Cardiac muscle cell (in vitro differentiated cells and primary cell): Measurements from ENCODE around the gene ELAVL1. TPM values are rescaled to one million over a fixed set of nuclear protein-coding genes. Genes with fewer than 3 reads are reported as not detected.

Source experiments
- DNase-seq, 2 donors: peaks; one replicate each; pipeline versions ENCODE4 v3.0.0 to v3.0.0-alpha.2; 2010 to 2017; ENCODE audit warnings: low read depth in 1 of 2, low spot score in 1 of 2
- H3K27ac ChIP-seq: fragments of 200-600 bp; sonication (generic); 2 replicates; pipeline ENCODE4 v1.5.1; 2016
- H3K27me3 ChIP-seq: fragments of 200-600 bp; sonication (generic); 2 replicates; pipeline ENCODE4 v1.6.0; 2016; ENCODE audit warnings: control low read depth
- H3K36me3 ChIP-seq: fragments of 200-600 bp; sonication (generic); 2 replicates; pipeline ENCODE4 v1.5.1; 2016; ENCODE audit warnings: control low read depth
- H3K4me1 ChIP-seq: fragments of 200-600 bp; sonication (generic); 2 replicates; pipeline ENCODE4 v1.8.1; 2017; ENCODE audit warnings: low read depth, mild to moderate bottlenecking, mixed run types
- H3K4me3 ChIP-seq: fragments of 200-600 bp; sonication (generic); 2 replicates; pipeline ENCODE4 v1.5.1; 2016; ENCODE audit warnings: mild to moderate bottlenecking
- H3K9me3 ChIP-seq: fragments of 200-600 bp; sonication (generic); 2 replicates; pipeline ENCODE4 v1.5.1; 2017; ENCODE audit warnings: low read depth, mild to moderate bottlenecking, control low read depth
- CTCF ChIP-seq: IDR thresholded peaks from 2 replicates; pipeline ENCODE4 v1.5.1; 2012; ENCODE audit warnings: low read depth, mild to moderate bottlenecking, low read length
- polyA plus RNA-seq: library from polyadenylated mRNA; unstranded; fragments of >200 nt; fragmentation: Nextera tagmentation; extraction: Ambion mirVana; gene quantifications from 2 replicates; pipeline ENCODE4 v1.2.1, GENCODE V29; 2016
- total RNA-seq: library from RNA; depleted of rRNA; stranded (reverse); fragments of >200 nt; gene quantifications from 2 replicates; pipeline ENCODE4 v1.2.3, GENCODE V29; 2016

Gene ELAVL1
- total and polyA plus RNA-seq, 2 experiments from 2014 or later = 66.5 to 104 TPM

- Histone ChIP-seq H3K36me3 (peaks cover 50% of the 10 kb centered on the region), H3K27me3 (no peaks in the 10 kb centered on the region), H3K4me1 (no peaks in the 10 kb centered on the region), H3K27ac (no peak overlapping the region), H3K9me3 (no peaks in the 10 kb centered on the region), H3K4me3 (no peak overlapping the region)
- TF ChIP-seq CTCF = no peak
- no peak for DNase-seq
These were observed 22.0 kb downstream of the ELAVL1 start for GRCh38 chr19:7983286-7983950.

GRCh38 chr19:7982651-7983099, 22.8 kb downstream of the ELAVL1 start:
- TF ChIP-seq CTCF = no peak
- H3K4me3 ChIP-seq = no peak overlapping the region
- H3K9me3 ChIP-seq = no peaks in the 10 kb centered on the region
- H3K27me3 ChIP-seq = no peaks in the 10 kb centered on the region
- no peak overlapping the region for H3K27ac ChIP-seq
- no peaks in the 10 kb centered on the region for H3K4me1 ChIP-seq
- H3K36me3 ChIP-seq = peaks cover 49% of the 10 kb centered on the region
- no peak for DNase-seq

GRCh38 chr19:7982103-7982502, 23.3 kb downstream of the ELAVL1 start:
- Histone ChIP-seq H3K9me3 (no peaks in the 10 kb centered on the region), H3K4me3 (no peak overlapping the region), H3K27ac (no peak overlapping the region), H3K27me3 (no peaks in the 10 kb centered on the region), H3K4me1 (no peaks in the 10 kb centered on the region), H3K36me3 (peaks cover 46% of the 10 kb centered on the region)
- no peak for DNase-seq
- no peak for TF ChIP-seq CTCF

GRCh38 chr19:7981661-7982060, 23.8 kb downstream of the ELAVL1 start:
- no peak overlapping the region for H3K4me3 ChIP-seq

GRCh38 chr19:7981199-7981598, 24.2 kb downstream of the ELAVL1 start:
- no peak for TF ChIP-seq CTCF
- no peaks in the 10 kb centered on the region for H3K27me3 ChIP-seq
- H3K27ac ChIP-seq = no peak overlapping the region
- no peak overlapping the region for H3K4me3 ChIP-seq
- no peaks in the 10 kb centered on the region for H3K4me1 ChIP-seq
- peaks cover 41% of the 10 kb centered on the region for H3K36me3 ChIP-seq
- H3K9me3 ChIP-seq = no peaks in the 10 kb centered on the region
- DNase-seq = no peak

More at GRCh38 chr19:7981661-7982060, 23.8 kb downstream of the ELAVL1 start:
- DNase-seq = no peak
- Histone ChIP-seq H3K4me1 (no peaks in the 10 kb centered on the region), H3K27ac (no peak overlapping the region), H3K27me3 (no peaks in the 10 kb centered on the region), H3K36me3 (peaks cover 45% of the 10 kb centered on the region), H3K9me3 (no peaks in the 10 kb centered on the region)
- TF ChIP-seq CTCF = no peak
